Erythroblast (primary cell): Measurements from ENCODE around the gene PBX1.

Experiments
- DNase-seq, 2 experiments: peaks; one replicate each; lab custom pipeline; 2025; lab: John Stamatoyannopoulos, UW
- GATA1 ChIP-seq: IDR thresholded peaks from 2 replicates; pipeline ENCODE4 v1.6.1; 2011; ENCODE audit warnings: low read depth, mild to moderate bottlenecking, control low read depth, low read length, moderate library complexity
- POLR2A ChIP-seq: IDR thresholded peaks from 2 replicates; pipeline ENCODE4 v1.6.1; 2011; ENCODE audit warnings: mild to moderate bottlenecking, low read length

The PBX1 gene

GRCh38 chr1:164880199-164880598 lies 321.2 kb downstream of the PBX1 start:
- TF ChIP-seq GATA1 (no peak), POLR2A (no peak)
- no peak for DNase-seq

- DNase-seq = no peak
- no peak for TF ChIP-seq GATA1
- TF ChIP-seq POLR2A = no peak
Observed at GRCh38 chr1:164880644-164881043, 321.7 kb downstream of the PBX1 start.

- no peak for DNase-seq
- TF ChIP-seq GATA1 = no peak
- TF ChIP-seq POLR2A = no peak
Observed at GRCh38 chr1:164885311-164885710, 326.3 kb downstream of the PBX1 start.

- no peak for DNase-seq
- no peak for TF ChIP-seq POLR2A
- TF ChIP-seq GATA1 = no peak
Observed at GRCh38 chr1:164886101-164886500, 327.1 kb downstream of the PBX1 start.

GRCh38 chr1:164891615-164892014 lies 332.6 kb downstream of the PBX1 start:
- TF ChIP-seq POLR2A = no peak
- TF ChIP-seq GATA1 = no peak
- no peak for DNase-seq

- TF ChIP-seq POLR2A (no peak), GATA1 (no peak)
- DNase-seq = no peak
Observed at GRCh38 chr1:164895026-164895912, 336.3 kb downstream of the PBX1 start.

- TF ChIP-seq GATA1 (no peak), POLR2A (no peak)
- DNase-seq = no peak
Observed at GRCh38 chr1:164901031-164901430, 342.0 kb downstream of the PBX1 start.
